Glutamatergic neuron (in vitro differentiated cells): ENCODE data around the gene HSP90AA1. TPM values are rescaled to one million over a fixed set of nuclear protein-coding genes. Genes with fewer than 3 reads are reported as not detected.

Experiments used
- DNase-seq: peaks from one replicate; pipeline ENCODE4 v3.0.0; 2022
- H3K27ac Mint-ChIP-seq: one replicate; pipeline ENCODE4 v1.8.0; 2020; ENCODE audit warnings: mild to moderate bottlenecking, mixed read lengths, inconsistent platforms; ENCODE audit not compliant: unreplicated experiment
- H3K27me3 Mint-ChIP-seq: one replicate; pipeline ENCODE4 v1.8.0; 2020; ENCODE audit warnings: mild to moderate bottlenecking, moderate library complexity, mixed read lengths, inconsistent platforms; ENCODE audit not compliant: unreplicated experiment
- H3K36me3 Mint-ChIP-seq: one replicate; pipeline ENCODE4 v1.8.0; 2020; ENCODE audit warnings: mild to moderate bottlenecking, mixed read lengths, inconsistent platforms; ENCODE audit not compliant: unreplicated experiment
- H3K4me1 Mint-ChIP-seq: one replicate; pipeline ENCODE4 v1.8.0; 2020; ENCODE audit warnings: mild to moderate bottlenecking, low read depth, mixed read lengths, inconsistent platforms; ENCODE audit not compliant: unreplicated experiment
- H3K4me3 Mint-ChIP-seq: one replicate; pipeline ENCODE4 v1.8.0; 2020; ENCODE audit warnings: mild to moderate bottlenecking, mixed read lengths, inconsistent platforms; ENCODE audit not compliant: unreplicated experiment
- H3K9me3 Mint-ChIP-seq: one replicate; pipeline ENCODE4 v1.8.0; 2020; ENCODE audit warnings: mild to moderate bottlenecking, moderate library complexity, mixed read lengths, inconsistent platforms; ENCODE audit not compliant: unreplicated experiment
- total RNA-seq: library from RNA; stranded (reverse); fragmentation: NEBNext Ultra II Directional; extraction: Animal tissue kit (Norgen Biotek cat#: 25700); gene quantifications from one replicate; pipeline ENCODE4 v1.2.1, GENCODE V29; 2021; ENCODE audit not compliant: unreplicated experiment
- TF ChIP-seq, protein P1 (sequence below): fragments of 200-600 bp; sonication (generic); IDR thresholded peaks from one replicate; pipeline ENCODE4 v1.5.0; 2021; ENCODE audit not compliant: partially characterized antibody, unreplicated experiment

The HSP90AA1 gene
- total RNA-seq, 1 donor from 2014 or later = 610 TPM

DNA sequence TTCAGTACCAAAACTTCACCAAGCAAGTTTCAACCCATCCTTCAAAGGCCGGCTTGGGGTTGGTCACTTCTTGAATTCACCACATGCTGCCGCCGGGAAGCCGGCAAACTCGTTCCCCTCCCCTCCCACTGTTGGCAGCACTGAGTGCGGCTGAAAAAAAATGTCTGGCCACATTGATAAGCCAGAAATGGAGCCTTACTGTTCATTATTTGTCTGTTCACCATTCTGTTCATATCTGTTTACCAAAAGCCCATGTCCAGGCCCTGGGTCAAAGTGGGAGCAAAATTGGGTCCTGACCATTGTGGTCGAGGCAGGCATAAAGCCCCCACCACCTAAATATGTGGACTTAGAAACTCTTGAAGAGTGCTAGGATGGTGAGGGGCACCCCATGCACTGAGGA, 7.3 kb upstream of the HSP90AA1 start:
- peaks cover 6% of the 10 kb centered on the region for H3K27me3 Mint-ChIP-seq
- H3K36me3 Mint-ChIP-seq = no peaks in the 10 kb centered on the region
- no peak overlapping the region for H3K4me3 Mint-ChIP-seq
- H3K4me1 Mint-ChIP-seq = peaks cover 18% of the 10 kb centered on the region
- DNase-seq = no peak
- H3K27ac Mint-ChIP-seq = no peak overlapping the region
- H3K9me3 Mint-ChIP-seq = peaks cover 6% of the 10 kb centered on the region
- TF ChIP-seq, protein P1, sequence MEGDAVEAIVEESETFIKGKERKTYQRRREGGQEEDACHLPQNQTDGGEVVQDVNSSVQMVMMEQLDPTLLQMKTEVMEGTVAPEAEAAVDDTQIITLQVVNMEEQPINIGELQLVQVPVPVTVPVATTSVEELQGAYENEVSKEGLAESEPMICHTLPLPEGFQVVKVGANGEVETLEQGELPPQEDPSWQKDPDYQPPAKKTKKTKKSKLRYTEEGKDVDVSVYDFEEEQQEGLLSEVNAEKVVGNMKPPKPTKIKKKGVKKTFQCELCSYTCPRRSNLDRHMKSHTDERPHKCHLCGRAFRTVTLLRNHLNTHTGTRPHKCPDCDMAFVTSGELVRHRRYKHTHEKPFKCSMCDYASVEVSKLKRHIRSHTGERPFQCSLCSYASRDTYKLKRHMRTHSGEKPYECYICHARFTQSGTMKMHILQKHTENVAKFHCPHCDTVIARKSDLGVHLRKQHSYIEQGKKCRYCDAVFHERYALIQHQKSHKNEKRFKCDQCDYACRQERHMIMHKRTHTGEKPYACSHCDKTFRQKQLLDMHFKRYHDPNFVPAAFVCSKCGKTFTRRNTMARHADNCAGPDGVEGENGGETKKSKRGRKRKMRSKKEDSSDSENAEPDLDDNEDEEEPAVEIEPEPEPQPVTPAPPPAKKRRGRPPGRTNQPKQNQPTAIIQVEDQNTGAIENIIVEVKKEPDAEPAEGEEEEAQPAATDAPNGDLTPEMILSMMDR = no peak

DNA sequence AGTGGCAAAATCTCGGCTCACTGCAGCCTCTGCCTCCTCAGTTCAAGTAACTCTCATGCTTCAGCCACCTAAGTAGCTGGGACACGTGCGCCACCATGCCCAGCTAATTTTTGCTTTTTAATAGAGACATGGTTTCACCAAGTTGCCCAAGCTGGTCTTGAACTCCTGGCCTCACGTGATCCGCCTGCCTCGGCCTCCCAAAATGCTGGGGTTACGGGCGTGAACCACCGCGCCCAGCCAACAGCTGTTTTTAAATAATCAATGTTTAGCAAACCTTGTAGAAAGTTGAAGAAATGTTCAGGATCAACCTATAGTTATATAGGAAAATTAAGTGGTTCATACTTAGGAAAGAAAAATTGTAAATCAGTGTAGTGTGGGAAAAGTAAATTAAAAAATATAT, 6.0 kb upstream of the HSP90AA1 start:
- H3K27ac Mint-ChIP-seq = no peak overlapping the region
- H3K36me3 Mint-ChIP-seq = no peaks in the 10 kb centered on the region
- H3K9me3 Mint-ChIP-seq = peaks cover 7% of the 10 kb centered on the region
- no peak overlapping the region for H3K4me3 Mint-ChIP-seq
- peaks cover 12% of the 10 kb centered on the region for H3K27me3 Mint-ChIP-seq
- no peak for DNase-seq
- peaks cover 20% of the 10 kb centered on the region for H3K4me1 Mint-ChIP-seq
- TF ChIP-seq, protein P1 = no peak

- no peak for DNase-seq
- Mint-ChIP-seq H3K27me3 (peaks cover 17% of the 10 kb centered on the region), H3K4me3 (no peak overlapping the region), H3K9me3 (peaks cover 10% of the 10 kb centered on the region), H3K27ac (no peak overlapping the region), H3K4me1 (peaks cover 13% of the 10 kb centered on the region), H3K36me3 (no peaks in the 10 kb centered on the region)
- TF ChIP-seq, protein P1 = no peak
Observed at GRCh38 chr14:102090713-102091112, 3.9 kb upstream of the HSP90AA1 start.

DNA sequence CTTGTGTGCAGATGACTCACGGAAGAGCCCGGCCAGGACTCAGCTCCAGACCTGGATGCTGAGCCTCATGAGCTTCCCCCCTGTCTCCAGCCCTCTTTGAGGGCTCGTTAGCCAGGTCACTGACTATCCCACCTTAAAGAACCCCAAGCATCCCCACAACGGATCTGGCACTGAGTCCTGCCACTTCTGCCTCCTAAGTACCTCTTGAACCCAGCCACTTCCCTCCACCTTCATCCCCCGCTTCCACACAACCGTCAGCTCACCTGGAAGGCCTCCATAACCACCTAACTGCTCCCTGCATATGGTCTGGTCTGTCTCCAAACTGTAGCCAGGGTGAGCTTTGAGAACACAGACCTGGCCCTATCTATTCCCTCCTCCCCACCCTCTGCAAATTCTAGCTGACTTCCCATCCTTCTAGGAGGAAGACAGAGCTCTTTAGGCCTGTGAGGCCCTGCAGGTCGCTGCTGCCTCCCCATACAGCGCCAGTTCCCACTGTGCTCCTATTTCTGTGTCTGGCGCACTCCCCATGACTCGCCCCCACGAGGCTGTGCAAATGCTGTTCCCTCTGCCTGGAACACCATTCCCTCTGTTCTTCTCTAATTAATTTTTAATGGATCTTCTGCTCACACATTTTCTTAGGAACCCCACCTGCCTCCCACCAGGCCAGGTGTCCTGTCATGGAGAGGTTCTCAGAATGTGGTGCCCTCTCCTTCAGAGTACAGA, 2.9 kb upstream of the HSP90AA1 start:
- DNase-seq = no peak
- TF ChIP-seq, protein P1 = no peak
- peak overlapping the region; percentile 10 for H3K4me3 Mint-ChIP-seq
- no peaks in the 10 kb centered on the region for H3K36me3 Mint-ChIP-seq
- H3K27ac Mint-ChIP-seq = peak overlapping the region; percentile 74
- peaks cover 12% of the 10 kb centered on the region for H3K9me3 Mint-ChIP-seq
- peaks cover 19% of the 10 kb centered on the region for H3K27me3 Mint-ChIP-seq
- H3K4me1 Mint-ChIP-seq = peaks cover 13% of the 10 kb centered on the region

DNA sequence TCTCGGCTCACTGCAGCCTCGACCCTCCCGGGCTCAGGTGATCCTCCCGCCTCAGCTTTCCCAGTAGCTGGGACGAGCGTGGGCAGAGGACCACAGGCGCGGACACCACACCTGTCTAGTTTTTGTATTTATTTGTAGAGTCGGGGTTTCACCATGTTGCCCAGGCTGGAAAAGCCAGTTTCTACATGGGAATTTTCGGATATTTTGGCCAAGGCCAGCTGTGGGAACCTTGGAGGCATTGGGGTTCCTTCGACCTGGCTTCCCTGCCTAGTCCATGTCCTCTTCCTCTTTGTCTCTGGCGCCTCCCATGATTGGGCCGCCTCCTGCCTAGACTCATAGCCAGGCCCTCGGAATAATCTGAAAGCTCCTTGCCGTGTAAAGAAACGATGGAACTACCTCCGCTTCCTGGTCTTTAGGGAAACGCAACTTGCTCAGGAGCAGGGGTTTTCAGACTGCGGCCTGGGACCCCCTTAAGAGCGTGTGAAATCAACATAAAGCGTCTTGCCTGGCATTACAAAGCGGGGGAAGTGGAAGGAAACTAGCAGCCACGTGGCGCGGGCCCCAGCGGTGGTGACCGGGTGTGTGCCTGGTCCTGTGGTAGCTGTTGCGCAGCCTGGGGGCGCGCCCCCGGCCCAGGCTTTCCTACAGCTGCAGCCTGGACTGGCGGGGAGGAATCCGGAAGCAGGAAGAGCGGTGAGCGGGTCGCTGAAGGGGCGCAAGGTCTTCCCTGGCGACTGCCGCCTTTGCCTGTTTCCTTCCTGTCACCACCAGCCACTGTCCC, 1.4 kb upstream of the HSP90AA1 start:
- peaks cover under 1% of the 10 kb centered on the region for H3K36me3 Mint-ChIP-seq
- peak; percentile 34 for DNase-seq

More for the DNA sequence above, 1.4 kb upstream of the HSP90AA1 start:
- TF ChIP-seq, protein P1 = no peak
- Mint-ChIP-seq H3K9me3 (peaks cover 12% of the 10 kb centered on the region), H3K4me3 (peak overlapping the region; percentile 85), H3K4me1 (peaks cover 18% of the 10 kb centered on the region), H3K27ac (peak overlapping the region; percentile 79), H3K27me3 (peaks cover 19% of the 10 kb centered on the region)
